ENCODE data around the gene SVOPL.

SVOPL gene

GRCh38 chr7:138658889-138659288, 42.3 kb downstream of the SVOPL start:
- DNase-seq, result no peak

- DNase-seq, result no peak
Observed at GRCh38 chr7:138657854-138658386, 43.2 kb downstream of the SVOPL start.

- no peak for DNase-seq
Observed at GRCh38 chr7:138656952-138657351, 44.2 kb downstream of the SVOPL start.

- DNase-seq, result no peak
Observed at GRCh38 chr7:138654616-138655015, 46.5 kb downstream of the SVOPL start.

GRCh38 chr7:138649506-138649905, 51.7 kb downstream of the SVOPL start:
- no peak for DNase-seq

- no peak for DNase-seq
Observed at GRCh38 chr7:138645284-138645683, 55.9 kb downstream of the SVOPL start.

GRCh38 chr7:138632826-138633602, 68.1 kb downstream of the SVOPL start:
- no peak for DNase-seq

- DNase-seq, result no peak
Observed at GRCh38 chr7:138632384-138632783, 68.8 kb downstream of the SVOPL start.

GRCh38 chr7:138630059-138630610, 71.0 kb downstream of the SVOPL start:
- no peak for DNase-seq

GRCh38 chr7:138627361-138627760, 73.8 kb downstream of the SVOPL start:
- DNase-seq, result no peak

GRCh38 chr7:138626846-138627245, 74.3 kb downstream of the SVOPL start:
- no peak for DNase-seq

GRCh38 chr7:138625849-138626230, 75.3 kb downstream of the SVOPL start:
- DNase-seq, result no peak

GRCh38 chr7:138625084-138625848, 75.9 kb downstream of the SVOPL start:
- DNase-seq, result no peak

- DNase-seq, result no peak
Observed at GRCh38 chr7:138622841-138623240, 78.3 kb downstream of the SVOPL start.

- DNase-seq, result no peak
Observed at GRCh38 chr7:138618933-138619332, 82.2 kb downstream of the SVOPL start.

- DNase-seq, result no peak
Observed at GRCh38 chr7:138618506-138618905, 82.7 kb downstream of the SVOPL start.

- DNase-seq, result no peak
Observed at GRCh38 chr7:138616085-138616484, 85.1 kb downstream of the SVOPL start.

GRCh38 chr7:138613630-138614029, 87.5 kb downstream of the SVOPL start:
- no peak for DNase-seq

- DNase-seq, result no peak
Observed at GRCh38 chr7:138610671-138611170, 90.4 kb downstream of the SVOPL start.

- no peak for DNase-seq
Observed at GRCh38 chr7:138608275-138608674, 92.9 kb downstream of the SVOPL start.

GRCh38 chr7:138607216-138608126, 93.7 kb downstream of the SVOPL start:
- DNase-seq, result no peak

GRCh38 chr7:138606236-138606635, 94.9 kb downstream of the SVOPL start:
- DNase-seq, result no peak
